Measurements from ENCODE around the gene LONRF2. TPM values are rescaled to one million over a fixed set of nuclear protein-coding genes. Genes with fewer than 3 reads are reported as not detected.

The LONRF2 gene
- total RNA-seq, 1 donor from 2014 or later = 9.2 TPM

DNA sequence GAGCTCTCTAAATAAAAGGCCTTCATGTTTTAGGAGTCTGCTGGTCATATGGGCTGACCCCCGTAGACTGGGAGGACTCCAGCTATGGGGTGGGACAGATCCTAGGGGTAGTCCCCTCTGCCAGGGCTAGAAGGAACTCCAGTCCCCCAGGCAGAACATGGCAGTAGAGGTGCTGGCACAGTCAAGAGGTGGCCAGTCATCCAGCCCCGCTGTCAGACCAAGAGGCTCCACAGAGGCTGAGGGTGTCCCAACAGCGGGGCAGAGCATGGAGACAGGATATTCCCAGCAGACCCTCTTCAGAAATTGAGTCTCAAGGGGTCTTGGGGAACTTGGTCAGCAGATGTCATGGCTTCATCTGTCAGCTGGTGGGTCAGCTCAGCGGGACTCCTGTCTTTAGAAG is 76.6 kb downstream of the LONRF2 start:
- DNase-seq (ENCODE audit: low spot score, unreplicated experiment) = no peak
- Mint-ChIP-seq H3K27me3 (peaks cover 30% of the 10 kb centered on the region), H3K4me1 (ENCODE audit: low read depth) (no peaks in the 10 kb centered on the region), H3K36me3 (ENCODE audit: insufficient read depth) (no peaks in the 10 kb centered on the region), H3K4me3 (ENCODE audit: low read depth) (no peak overlapping the region), H3K27ac (no peak overlapping the region), H3K9me3 (ENCODE audit: low read depth) (no peaks in the 10 kb centered on the region)
- TF ChIP-seq CTCF (IDR thresholded peaks at IDR 0.05; ENCODE audit: unreplicated experiment) = no peak

DNA sequence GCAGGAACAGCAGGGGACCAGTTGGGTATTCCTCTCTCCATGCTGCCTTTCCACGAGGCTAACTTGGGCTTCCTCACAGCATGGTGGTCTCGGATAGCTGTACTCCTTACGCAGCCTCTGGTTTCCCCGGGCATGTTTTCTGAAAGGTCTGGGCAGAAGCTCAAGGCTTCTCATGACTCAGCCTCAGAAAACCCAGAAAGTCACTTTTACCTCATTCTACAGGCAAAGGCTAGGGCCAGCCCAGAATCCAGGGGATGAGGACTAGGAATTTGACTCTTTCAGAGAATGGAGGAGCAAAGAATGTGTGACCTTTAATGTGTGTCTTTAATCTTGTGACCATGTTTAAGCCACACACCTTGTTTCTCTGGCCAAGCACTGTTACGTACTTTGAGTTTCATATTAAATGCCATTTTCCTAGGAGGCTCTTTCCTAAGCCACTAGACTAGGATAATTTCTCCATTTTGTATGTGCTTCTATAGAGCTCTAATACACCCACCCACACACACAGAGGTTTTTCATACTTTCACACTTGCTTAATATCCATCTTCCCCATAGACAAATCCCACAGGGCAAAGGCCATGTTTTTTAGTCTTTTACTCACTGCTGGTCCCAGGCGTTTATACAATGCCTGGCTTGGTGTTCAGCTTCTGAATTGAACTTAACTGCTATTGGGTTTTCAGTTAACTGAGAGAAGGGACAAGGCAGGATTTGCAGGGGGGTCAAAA is 77.3 kb downstream of the LONRF2 start:
- Mint-ChIP-seq H3K4me1 (ENCODE audit: low read depth) (no peaks in the 10 kb centered on the region), H3K4me3 (ENCODE audit: low read depth) (no peak overlapping the region), H3K27me3 (peaks cover 33% of the 10 kb centered on the region), H3K27ac (no peak overlapping the region), H3K9me3 (ENCODE audit: low read depth) (no peaks in the 10 kb centered on the region), H3K36me3 (ENCODE audit: insufficient read depth) (no peaks in the 10 kb centered on the region)
- no peak for TF ChIP-seq CTCF (IDR thresholded peaks at IDR 0.05; ENCODE audit: unreplicated experiment)
- no peak for DNase-seq (ENCODE audit: low spot score, unreplicated experiment)

DNA sequence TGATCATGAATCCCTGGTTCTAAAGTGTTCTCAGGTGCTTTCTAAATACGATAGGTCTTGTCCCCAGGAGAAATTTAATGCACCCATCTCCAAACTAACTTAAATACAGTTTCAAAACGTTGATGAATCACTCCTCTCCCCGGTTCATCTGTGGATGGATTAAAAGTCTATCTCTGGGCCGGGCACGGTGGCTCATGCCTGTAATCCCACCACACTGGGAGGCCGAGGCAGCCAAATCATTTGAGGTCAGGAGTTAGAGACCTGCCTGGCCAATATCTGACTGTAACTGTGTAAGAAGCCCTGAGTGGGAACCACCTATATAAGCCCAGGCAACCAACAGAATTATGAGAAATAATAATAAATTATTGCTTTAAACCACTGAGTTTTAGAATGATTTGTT is 78.7 kb downstream of the LONRF2 start:
- peaks cover 33% of the 10 kb centered on the region for H3K27me3 Mint-ChIP-seq
- no peak overlapping the region for H3K27ac Mint-ChIP-seq
- no peak overlapping the region for H3K4me3 Mint-ChIP-seq (ENCODE audit: low read depth)
- no peak for DNase-seq (ENCODE audit: low spot score, unreplicated experiment)
- no peak for TF ChIP-seq CTCF (IDR thresholded peaks at IDR 0.05; ENCODE audit: unreplicated experiment)
- H3K36me3 Mint-ChIP-seq (ENCODE audit: insufficient read depth) = no peaks in the 10 kb centered on the region
- H3K4me1 Mint-ChIP-seq (ENCODE audit: low read depth) = peaks cover 6% of the 10 kb centered on the region
- no peaks in the 10 kb centered on the region for H3K9me3 Mint-ChIP-seq (ENCODE audit: low read depth)

GRCh38 chr2:100242891-100243619 is 79.2 kb downstream of the LONRF2 start:
- TF ChIP-seq CTCF (IDR thresholded peaks at IDR 0.05; ENCODE audit: unreplicated experiment) = peak; percentile 85
- Mint-ChIP-seq H3K4me3 (ENCODE audit: low read depth) (no peak overlapping the region), H3K36me3 (ENCODE audit: insufficient read depth) (no peaks in the 10 kb centered on the region), H3K27ac (no peak overlapping the region), H3K4me1 (ENCODE audit: low read depth) (peaks cover 6% of the 10 kb centered on the region), H3K27me3 (peaks cover 33% of the 10 kb centered on the region), H3K9me3 (ENCODE audit: low read depth) (no peaks in the 10 kb centered on the region)
- peak; percentile 63 for DNase-seq (ENCODE audit: low spot score, unreplicated experiment)

DNA sequence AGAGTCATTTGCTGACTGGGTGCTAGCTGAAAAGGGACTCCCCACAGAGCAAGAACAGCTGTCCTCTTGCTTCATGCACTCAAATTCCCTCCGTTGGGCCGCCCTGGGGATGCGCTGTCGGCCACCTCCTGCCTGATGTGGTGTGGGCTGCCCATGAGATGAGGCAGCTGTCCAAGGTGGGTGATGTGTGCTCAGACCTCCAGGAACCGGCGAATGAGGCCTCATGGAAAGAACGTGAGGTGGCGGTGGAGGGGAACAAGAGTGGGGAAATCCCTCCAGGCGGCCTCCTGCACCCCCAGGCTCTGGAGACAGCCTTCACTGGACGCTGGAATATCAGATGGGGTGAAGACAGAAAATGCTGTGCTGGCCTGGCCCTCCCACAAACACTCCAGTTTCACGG is 79.8 kb downstream of the LONRF2 start:
- TF ChIP-seq CTCF (IDR thresholded peaks at IDR 0.05; ENCODE audit: unreplicated experiment) = no peak
- Mint-ChIP-seq H3K36me3 (ENCODE audit: insufficient read depth) (no peaks in the 10 kb centered on the region), H3K4me1 (ENCODE audit: low read depth) (peaks cover 8% of the 10 kb centered on the region), H3K27me3 (peaks cover 33% of the 10 kb centered on the region), H3K4me3 (ENCODE audit: low read depth) (no peak overlapping the region), H3K9me3 (ENCODE audit: low read depth) (no peaks in the 10 kb centered on the region), H3K27ac (no peak overlapping the region)
- DNase-seq (ENCODE audit: low spot score, unreplicated experiment) = no peak

Data from progenitor cell of endocrine pancreas (in vitro differentiated cells).